Heart right ventricle (tissue), 16 donors: Measurements from ENCODE around the gene PRR7. TPM values are rescaled to one million over a fixed set of nuclear protein-coding genes. Genes with fewer than 3 reads are reported as not detected.

ENCODE experiments used
- ATAC-seq, 8 donors: fragments of 200-7000 bp; cut with Tn5 transposase; one replicate each; pipeline ENCODE4 v1.9.1; 2020; ENCODE audit warnings: mild to moderate bottlenecking in 8 of 8, moderate library complexity in 8 of 8, moderate number of reproducible peaks in 1 of 8
- DNase-seq, 2 donors: peaks; one replicate each; pipeline ENCODE4 v3.0.0-alpha.2; 2020
- H3K27ac ChIP-seq, 10 donors: fragments of 200-600 bp; sonication (generic) in 2 of 10; one replicate each; pipeline versions ENCODE4 v1.5.0 to v1.8.0; 2020 to 2022; ENCODE audit warnings: mild to moderate bottlenecking in 3 of 10
- H3K27me3 ChIP-seq, 7 donors: fragments of 200-600 bp; one replicate each; pipeline ENCODE4 v1.8.0; 2021 to 2022; ENCODE audit warnings: mild to moderate bottlenecking in 2 of 7
- H3K36me3 ChIP-seq, 9 donors: fragments of 200-600 bp; sonication (generic) in 1 of 9; one replicate each; pipeline versions ENCODE4 v1.5.0 to v1.8.0; 2020 to 2022; ENCODE audit warnings: mild to moderate bottlenecking in 2 of 9
- H3K4me1 ChIP-seq, 9 donors: fragments of 200-600 bp; sonication (generic) in 1 of 9; one replicate each; pipeline versions ENCODE4 v1.5.0 to v1.8.0; 2020 to 2022; ENCODE audit warnings: mild to moderate bottlenecking in 4 of 9
- H3K4me3 ChIP-seq, 10 donors: fragments of 200-600 bp; sonication (generic) in 2 of 10; one replicate each; pipeline versions ENCODE4 v1.5.0 to v1.8.0; 2020 to 2022; ENCODE audit warnings: mild to moderate bottlenecking in 7 of 10, moderate library complexity in 2 of 10
- H3K9me3 ChIP-seq, 11 donors: fragments of 200-600 bp in 10 of 11; sonication (generic) in 2 of 11; one replicate each; pipeline versions ENCODE4 v1.5.0 to v1.8.0; 2013 to 2022; ENCODE audit warnings: mild to moderate bottlenecking in 2 of 11, control low read depth in 1 of 11, moderate library complexity in 1 of 11
- WGBS, 2 donors: extraction: QIAGEN DNeasy Blood & Tissue Kit; methylation state at CpG; one replicate each; pipeline ENCODE4 v1.1.7; 2013; ENCODE audit warnings: inconsistent platforms in 1 of 2; 5-methylcytosine and 5-hydroxymethylcytosine counted together
- intact Hi-C, 10 donors: fragments of 100-400 bp; cut with DNase I; formaldehyde crosslinking; loops; one replicate each; pipeline versions ENCODE4 v1.11.1 to v1.14.2; 2022
- polyA plus RNA-seq, 2 donors: library from polyadenylated mRNA; stranded (reverse); fragments of 200-250 nt; gene quantifications; one replicate each; pipeline ENCODE4 v1.2.3, GENCODE V29; 2013
- total RNA-seq, 10 donors: library from RNA; stranded (reverse); fragmentation: NEBNext Ultra II Directional in 3 of 10; extraction: Animal tissue kit (Norgen Biotek cat#: 25700) in 3 of 10; gene quantifications; one replicate each; pipeline versions ENCODE4 v1.2.1 to v1.2.4, GENCODE V29; 2021 to 2023
- TF ChIP-seq, protein P1 (sequence below), 9 donors: fragments of 200-600 bp; sonication (generic) in 2 of 9; IDR thresholded peaks; one replicate each; pipeline versions ENCODE4 v1.5.0 to v1.8.0; 2021 to 2022; ENCODE audit warnings: antibody characterized with exemption in 9 of 9, mild to moderate bottlenecking in 5 of 9, moderate library complexity in 1 of 9
- donor health status: Arrhythmogenic right ventricular cardiomyopathy.
- donor health status: ischemic (EF 13 %, LVEDD 7.1; RV severe dilation, severe dysfunction).
- donor health status: healthy with polysubstance abuse.
- donor health status: DM: no; HTN: yes; CAD: no.
- donor health status: DM: no; HTN: no; CAD: no.
- donor health status: ischemic (EF 25% LVEDD 6.9; RV normal size, moderate dysfunction).
- donor health status: ischemic (EF 25% LVEDD 5.7; RV mildly dilated, moderate dysfunction).
- donor health status: healthy.
- donor health status: DM: yes; HTN: yes; CAD: no.
- donor health status: Ischemic cardiomyopathy.
- donor health status: ischemic (EF 35%, LVEDD 5.7; RV mildly dilated, moderate dysfunction).
- donor health status: nonischemic (EF 11% LVEDD 7.7; RV severe dilation, severe dysfunction).
- donor health status: DM: yes; HTN: yes; CAD: no.
- donor health status: PGD.
- donor health status: ischemic (EF 29% LVEDD 5.4; RV normal size, mild dysfunction).
- donor health status: nonischemic (EF 23%, LVEDD 6.1; RV moderate dilation, normal function).

Gene PRR7
- total and polyA plus RNA-seq, 12 donors = 0.97 to 2.9 (median 2.0) TPM

DNA sequence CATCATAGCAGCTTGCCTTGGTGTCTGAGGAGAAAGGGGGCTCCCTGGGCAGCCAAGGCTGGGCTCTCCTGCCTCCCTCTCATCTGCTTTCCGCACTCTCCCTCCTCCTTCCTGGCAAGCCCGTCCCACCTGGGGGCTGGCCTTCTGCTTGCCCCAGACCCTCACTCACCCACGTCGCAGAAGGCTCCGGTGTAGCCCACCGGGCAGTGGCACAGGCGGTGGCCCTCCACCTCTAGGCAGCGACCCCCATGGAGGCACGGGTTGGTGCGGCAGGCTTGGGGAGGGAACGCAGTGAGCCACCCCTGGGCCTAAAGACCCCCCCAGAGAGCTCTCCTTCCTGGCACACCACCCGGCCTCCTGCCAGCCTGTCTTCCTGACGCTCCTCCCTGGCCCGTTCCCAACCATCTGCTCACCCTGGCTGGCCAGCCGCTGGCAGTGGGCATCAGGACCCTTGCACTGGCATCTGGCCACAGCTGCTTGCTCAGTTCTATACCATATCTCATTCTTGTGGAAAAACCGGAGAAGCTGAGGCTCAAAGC, 41.9 kb upstream of the PRR7 start:
- Histone ChIP-seq H3K27ac (peak overlapping the region in 1 of 10 donors; percentile 28), H3K27me3 (peaks cover 28 to 76% (median 52%) of the 10 kb centered on the region in 7 donors), H3K4me3 (peak overlapping the region; percentile 28 to 64 (median 58)), H3K36me3 (no peaks in the 10 kb centered on the region), H3K9me3 (no peaks in the 10 kb centered on the region), H3K4me1 (peaks cover 19 to 56% (median 35%) of the 10 kb centered on the region in 9 donors)
- intact Hi-C loops = loop anchor here (1.0 to 5.0 kb wide), 4 partner anchors 48 to 50 kb away; no protein-coding TSS in a partner anchor
- WGBS, 2 donors = 32 to 36% methylated on average over 13 to 16 of the region's 16 CpGs
- ATAC-seq = peak in 3 of 8 donors; percentile 2 to 8 (median 5)
- TF ChIP-seq, protein P1, sequence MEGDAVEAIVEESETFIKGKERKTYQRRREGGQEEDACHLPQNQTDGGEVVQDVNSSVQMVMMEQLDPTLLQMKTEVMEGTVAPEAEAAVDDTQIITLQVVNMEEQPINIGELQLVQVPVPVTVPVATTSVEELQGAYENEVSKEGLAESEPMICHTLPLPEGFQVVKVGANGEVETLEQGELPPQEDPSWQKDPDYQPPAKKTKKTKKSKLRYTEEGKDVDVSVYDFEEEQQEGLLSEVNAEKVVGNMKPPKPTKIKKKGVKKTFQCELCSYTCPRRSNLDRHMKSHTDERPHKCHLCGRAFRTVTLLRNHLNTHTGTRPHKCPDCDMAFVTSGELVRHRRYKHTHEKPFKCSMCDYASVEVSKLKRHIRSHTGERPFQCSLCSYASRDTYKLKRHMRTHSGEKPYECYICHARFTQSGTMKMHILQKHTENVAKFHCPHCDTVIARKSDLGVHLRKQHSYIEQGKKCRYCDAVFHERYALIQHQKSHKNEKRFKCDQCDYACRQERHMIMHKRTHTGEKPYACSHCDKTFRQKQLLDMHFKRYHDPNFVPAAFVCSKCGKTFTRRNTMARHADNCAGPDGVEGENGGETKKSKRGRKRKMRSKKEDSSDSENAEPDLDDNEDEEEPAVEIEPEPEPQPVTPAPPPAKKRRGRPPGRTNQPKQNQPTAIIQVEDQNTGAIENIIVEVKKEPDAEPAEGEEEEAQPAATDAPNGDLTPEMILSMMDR (IDR thresholded peaks at IDR 0.05) = no peak
- no peak for DNase-seq

DNA sequence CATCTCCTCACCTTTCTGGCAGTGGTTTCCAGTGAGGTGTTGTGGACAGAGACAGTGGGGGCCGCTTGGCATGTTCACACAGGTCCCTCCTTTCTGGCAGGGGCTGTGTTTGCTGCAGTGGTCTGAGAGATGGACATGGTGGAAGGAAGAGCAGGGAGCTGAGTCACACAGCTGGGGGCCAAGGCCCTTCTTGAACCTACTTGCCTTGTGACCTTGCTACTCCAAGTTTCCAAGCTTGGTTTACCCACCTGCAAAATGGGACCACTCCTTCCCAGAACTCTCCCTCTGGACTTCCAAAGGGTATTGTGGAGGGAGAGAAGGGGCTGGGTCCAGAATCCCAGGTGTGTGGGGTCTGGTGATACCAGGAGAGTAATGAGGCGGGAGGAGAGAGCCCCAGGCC, 41.3 kb upstream of the PRR7 start:
- DNase-seq (no peak), ATAC-seq (no peak)
- Histone ChIP-seq H3K27ac (peak overlapping the region in 1 of 10 donors; percentile 75), H3K9me3 (no peaks in the 10 kb centered on the region), H3K4me3 (no peak overlapping the region), H3K4me1 (peaks cover 13 to 51% (median 31%) of the 10 kb centered on the region in 9 donors), H3K27me3 (peaks cover 22 to 70% (median 46%) of the 10 kb centered on the region in 7 donors), H3K36me3 (no peaks in the 10 kb centered on the region)
- 94 to 97% methylated on average over 2 of the region's 2 CpGs for WGBS, 2 donors
- intact Hi-C loops = loop anchor here in 6 of 10 donors (2.0 to 5.0 kb wide), 2 partner anchors 47 to 49 kb away; no protein-coding TSS in a partner anchor
- TF ChIP-seq, protein P1 (IDR thresholded peaks at IDR 0.05) = no peak

DNA sequence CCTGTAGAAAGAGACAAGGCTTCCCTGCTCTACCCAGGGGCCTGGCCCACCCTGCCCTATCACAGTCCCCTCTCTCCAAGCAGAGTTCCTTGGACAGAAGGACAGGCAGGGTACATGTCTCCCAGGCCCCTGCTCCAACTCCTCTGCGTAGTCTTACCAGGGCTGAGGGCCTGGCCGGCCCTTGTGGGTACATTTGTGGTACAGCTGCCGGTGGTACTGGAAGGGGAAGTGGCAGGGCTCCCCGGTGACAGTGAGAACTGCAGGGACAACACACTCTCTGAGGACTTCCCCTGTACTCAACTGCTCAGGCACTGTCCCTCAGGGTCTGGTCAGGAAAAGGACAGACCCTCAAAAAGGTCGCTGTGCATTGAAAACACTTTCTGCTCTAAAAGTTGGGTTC, 40.8 kb upstream of the PRR7 start:
- Histone ChIP-seq H3K36me3 (no peaks in the 10 kb centered on the region), H3K4me3 (no peak overlapping the region), H3K9me3 (no peaks in the 10 kb centered on the region), H3K27me3 (peaks cover 17 to 65% (median 41%) of the 10 kb centered on the region in 7 donors), H3K27ac (peak overlapping the region in 1 of 10 donors; percentile 75), H3K4me1 (peaks cover 13 to 47% (median 28%) of the 10 kb centered on the region in 9 donors)
- ATAC-seq (no peak), DNase-seq (no peak)
- TF ChIP-seq, protein P1 (IDR thresholded peaks at IDR 0.05) = no peak
- 75 to 80% methylated on average over 5 of the region's 5 CpGs for WGBS, 2 donors
- intact Hi-C loops = loop anchor here in 6 of 10 donors (2.0 to 5.0 kb wide), 2 partner anchors 46 to 49 kb away; no protein-coding TSS in a partner anchor

DNA sequence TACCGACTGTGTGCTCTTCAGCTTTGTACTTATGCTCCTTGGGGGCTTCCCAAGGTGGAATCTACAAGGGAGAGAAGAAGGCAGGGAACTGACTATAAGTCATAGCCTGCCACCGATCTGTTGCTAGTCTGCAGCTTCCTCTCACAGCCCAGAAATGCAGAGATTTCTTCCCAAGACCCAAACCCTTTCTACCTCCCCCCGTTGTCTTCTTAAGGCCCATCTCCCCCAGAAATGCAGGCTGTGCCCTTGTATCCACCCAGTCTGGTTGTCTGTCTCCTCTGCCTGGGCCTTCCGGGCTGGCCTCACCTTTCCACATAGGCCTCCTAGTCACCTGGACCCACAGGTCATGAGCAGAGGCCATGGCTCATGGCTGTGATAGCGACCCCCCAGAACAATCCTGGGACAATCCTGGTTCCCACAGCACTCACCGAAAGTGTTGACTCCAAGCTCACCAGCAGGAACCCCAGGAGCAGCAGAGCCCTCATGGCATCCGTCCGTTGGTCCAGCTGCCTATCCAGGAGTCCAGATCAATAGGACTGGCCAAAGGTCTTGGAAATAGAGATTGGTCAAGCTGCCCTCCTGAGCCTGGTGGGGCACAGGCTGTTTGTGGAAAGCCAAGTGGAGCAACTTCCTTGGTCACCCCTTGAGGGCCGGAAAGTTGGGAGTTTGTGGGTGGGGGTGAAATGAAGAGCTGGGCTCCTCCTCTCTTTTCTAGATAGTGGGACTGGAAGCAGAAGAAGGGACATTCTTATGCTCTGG, 37.4 kb upstream of the PRR7 start, which contains the start of gene F12:
F12 (minus strand) TSS at position 522 of the 759 bp plus-strand sequence; CDS start at position 485, 37 bp downstream.
- Histone ChIP-seq H3K36me3 (no peaks in the 10 kb centered on the region), H3K27me3 (peaks cover 0 to 43% (median 9%) of the 10 kb centered on the region in 7 donors), H3K9me3 (no peaks in the 10 kb centered on the region), H3K4me1 (peaks cover 3 to 33% (median 7%) of the 10 kb centered on the region in 9 donors), H3K27ac (no peak within 1 kb of the TSS), H3K4me3 (no peak within 1 kb of the TSS)
- TF ChIP-seq, protein P1 (IDR thresholded peaks at IDR 0.05) = no peak
- ATAC-seq (no peak), DNase-seq (no peak)
- 89% methylated on average over 9 of the region's 9 CpGs for WGBS, 2 donors
- intact Hi-C loops = loop anchor here in 2 of 10 donors (5.0 kb wide), 1 partner anchor 43 kb away; no protein-coding TSS in a partner anchor
